Neural cell (in vitro differentiated cells): ENCODE data around the gene CLDN4. TPM values are rescaled to one million over a fixed set of nuclear protein-coding genes. Genes with fewer than 3 reads are reported as not detected.
"Not testable (repeated sequence)": the region's sequence is repeated elsewhere in the genome, so short reads cannot be mapped to it uniquely, and the experiment has no call there.

Source experiments
- H2AFZ ChIP-seq: fragments of 200-600, 300-800 bp; sonication (generic), shearing (Covaris generic); 2 replicates; pipeline ENCODE4 v1.6.0; 2014; ENCODE audit warnings: low read depth, mild to moderate bottlenecking, antibody characterized with exemption, low read length, moderate library complexity
- H3F3A ChIP-seq: fragments of 200-600 bp; shearing (Covaris generic); 2 replicates; pipeline ENCODE4 v1.6.1; 2016; ENCODE audit warnings: mild to moderate bottlenecking, moderate library complexity, mixed read lengths, antibody characterized with exemption, low read length; ENCODE audit not compliant: insufficient read depth, poor library complexity, severe bottlenecking
- H3K27ac ChIP-seq: fragments of 200-600, 300-800 bp; sonication (generic), shearing (Covaris generic); 2 replicates; pipeline ENCODE4 v1.5.1; 2014; ENCODE audit warnings: mild to moderate bottlenecking, low read length, moderate library complexity
- H3K27me3 ChIP-seq: fragments of 300-800, 200-600 bp; sonication (generic), shearing (Covaris generic); 2 replicates; pipeline ENCODE4 v1.6.0; 2014; ENCODE audit warnings: mild to moderate bottlenecking, low read depth, low read length, moderate library complexity; ENCODE audit not compliant: insufficient read depth
- H3K36me3 ChIP-seq: fragments of 300-800, 200-600 bp; sonication (generic), shearing (Covaris generic); 2 replicates; pipeline ENCODE4 v1.5.1; 2014; ENCODE audit warnings: mild to moderate bottlenecking, antibody characterized with exemption, low read length, moderate library complexity; ENCODE audit not compliant: insufficient read depth
- H3K4me2 ChIP-seq: fragments of 300-800, 200-600 bp; sonication (generic), shearing (Covaris generic); 2 replicates; pipeline ENCODE4 v1.6.0; 2014; ENCODE audit warnings: mild to moderate bottlenecking, low read length
- H3K4me3 ChIP-seq: fragments of 300-800, 200-600 bp; sonication (generic), shearing (Covaris generic); 2 replicates; pipeline ENCODE4 v1.5.1; 2014; ENCODE audit warnings: mild to moderate bottlenecking, low read length, moderate library complexity
- H3K79me2 ChIP-seq: fragments of 200-600 bp; shearing (Covaris generic); replicated peaks from 2 replicates; pipeline ENCODE4 v1.6.0; 2014; ENCODE audit warnings: mild to moderate bottlenecking, low read length, moderate library complexity; ENCODE audit not compliant: insufficient read depth
- H3K9ac ChIP-seq: fragments of 300-800, 200-600 bp; sonication (generic), shearing (Covaris generic); 2 replicates; pipeline ENCODE4 v1.6.1; 2016; ENCODE audit warnings: mild to moderate bottlenecking, low read length, mixed read lengths
- H3K9me2 ChIP-seq: fragments of 200-600 bp; shearing (Covaris generic); 2 replicates; pipeline ENCODE4 v1.6.1; 2016; ENCODE audit warnings: mild to moderate bottlenecking, low read length, mixed read lengths; ENCODE audit not compliant: insufficient read depth
- H3K9me3 ChIP-seq: fragments of 200-600, 300-800 bp; sonication (generic), shearing (Covaris generic); 2 replicates; pipeline ENCODE4 v1.6.1; 2016; ENCODE audit warnings: mild to moderate bottlenecking, mixed run types, low read length, moderate library complexity, mixed read lengths
- H4K20me1 ChIP-seq: fragments of 200-600 bp; shearing (Covaris generic); 2 replicates; pipeline ENCODE4 v1.6.1; 2016; ENCODE audit warnings: mild to moderate bottlenecking, mixed run types; ENCODE audit not compliant: insufficient read depth
- EP300 ChIP-seq: fragments of 450-650 bp; conservative IDR thresholded peaks from 2 replicates; pipeline ENCODE4 v1.6.1; 2014; ENCODE audit warnings: antibody characterized with exemption, mild to moderate bottlenecking, moderate library complexity; ENCODE audit not compliant: poor library complexity, severe bottlenecking
- EZH2 ChIP-seq: fragments of 200-600, 300-800 bp; shearing (Covaris generic), sonication (generic); IDR thresholded peaks from 2 replicates; pipeline ENCODE4 v1.6.1; 2014; ENCODE audit warnings: antibody characterized with exemption, low read length, borderline replicate concordance, mild to moderate bottlenecking; ENCODE audit not compliant: insufficient read depth, poor library complexity, severe bottlenecking
- MXI1 ChIP-seq: fragments of 450-650 bp; conservative IDR thresholded peaks from 2 replicates; pipeline ENCODE4 v1.6.1; 2014; ENCODE audit warnings: antibody characterized with exemption, mild to moderate bottlenecking; ENCODE audit not compliant: poor library complexity, severe bottlenecking
- POLR2AphosphoS5 ChIP-seq: IDR thresholded peaks from 2 replicates; pipeline ENCODE4 v1.6.1; 2012
- RAD21 ChIP-seq: fragments of 450-650 bp; conservative IDR thresholded peaks from 2 replicates; pipeline ENCODE4 v1.6.1; 2014; ENCODE audit warnings: antibody characterized with exemption, mild to moderate bottlenecking, moderate library complexity
- SMC3 ChIP-seq: fragments of 450-650 bp; conservative IDR thresholded peaks from 2 replicates; pipeline ENCODE4 v1.6.1; 2014; ENCODE audit warnings: antibody characterized with exemption, mild to moderate bottlenecking, moderate library complexity; ENCODE audit not compliant: poor library complexity
- TAF1 ChIP-seq: IDR thresholded peaks from 2 replicates; pipeline ENCODE4 v1.6.1; 2012; ENCODE audit warnings: low read depth
- polyA plus RNA-seq: library from polyadenylated mRNA; depleted of rRNA; stranded (reverse); fragments of >200 nt; gene quantifications from 2 replicates; pipeline ENCODE4 v1.2.3, GENCODE V29; 2014
- TF ChIP-seq, protein P1 (sequence below): fragments of 450-650 bp; IDR thresholded peaks from 2 replicates; pipeline ENCODE4 v1.5.1; 2014; ENCODE audit warnings: antibody characterized with exemption, mild to moderate bottlenecking, moderate library complexity; ENCODE audit not compliant: poor library complexity, severe bottlenecking
- TF ChIP-seq, protein P2 (sequence below): IDR thresholded peaks from 2 replicates; pipeline ENCODE4 v1.6.1; 2012; ENCODE audit warnings: borderline replicate concordance

The CLDN4 gene
- polyA plus RNA-seq, 1 donor from 2014 or later: 0.09 TPM

DNA sequence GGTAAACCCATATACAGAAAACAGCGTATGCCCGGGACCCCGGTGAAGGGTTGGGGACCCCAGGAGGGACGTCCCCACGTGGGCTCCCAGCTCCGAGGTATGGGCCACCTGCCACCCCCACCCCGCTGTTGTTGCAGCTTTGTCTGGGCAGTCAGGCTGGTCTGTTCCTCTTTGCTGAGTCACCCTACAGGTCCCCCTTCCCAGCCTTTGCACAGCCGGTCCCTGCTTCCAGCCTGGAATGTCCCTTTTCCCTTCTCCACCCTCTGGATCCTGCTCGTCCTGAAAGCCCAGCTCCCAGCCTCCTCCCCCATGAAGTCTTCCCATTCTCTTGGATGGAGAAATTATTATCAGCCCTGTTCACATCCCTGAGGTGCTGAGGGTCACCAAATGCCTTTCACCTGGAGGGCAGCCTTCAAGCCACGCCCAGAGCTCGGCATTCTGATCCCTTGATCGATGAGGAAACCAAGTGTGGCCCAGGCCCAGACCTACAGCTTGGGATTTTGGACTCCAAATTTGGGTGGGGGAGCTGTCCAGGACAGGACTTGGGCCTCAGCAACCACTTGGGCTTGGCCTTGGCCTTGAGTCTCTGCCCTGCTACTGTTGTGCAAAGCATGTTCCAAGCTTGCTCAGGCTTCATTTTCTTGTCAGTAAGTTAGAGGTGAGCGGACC lies 2.6 kb downstream of the CLDN4 start:
- Histone ChIP-seq H2AFZ (no peak overlapping the region), H3K4me2 (no peak overlapping the region), H3K36me3 (no peaks in the 10 kb centered on the region), H3K27me3 (no peaks in the 10 kb centered on the region), H4K20me1 (no peaks in the 10 kb centered on the region), H3K4me3 (no peak overlapping the region), H3K9ac (no peak overlapping the region), H3K79me2 (no peaks in the 10 kb centered on the region), H3F3A (no peaks in the 10 kb centered on the region), H3K9me2 (no peaks in the 10 kb centered on the region), H3K27ac (no peak overlapping the region), H3K9me3 (peaks cover 4% of the 10 kb centered on the region)
- no peak for TF ChIP-seq EP300
- TF ChIP-seq, protein P1, sequence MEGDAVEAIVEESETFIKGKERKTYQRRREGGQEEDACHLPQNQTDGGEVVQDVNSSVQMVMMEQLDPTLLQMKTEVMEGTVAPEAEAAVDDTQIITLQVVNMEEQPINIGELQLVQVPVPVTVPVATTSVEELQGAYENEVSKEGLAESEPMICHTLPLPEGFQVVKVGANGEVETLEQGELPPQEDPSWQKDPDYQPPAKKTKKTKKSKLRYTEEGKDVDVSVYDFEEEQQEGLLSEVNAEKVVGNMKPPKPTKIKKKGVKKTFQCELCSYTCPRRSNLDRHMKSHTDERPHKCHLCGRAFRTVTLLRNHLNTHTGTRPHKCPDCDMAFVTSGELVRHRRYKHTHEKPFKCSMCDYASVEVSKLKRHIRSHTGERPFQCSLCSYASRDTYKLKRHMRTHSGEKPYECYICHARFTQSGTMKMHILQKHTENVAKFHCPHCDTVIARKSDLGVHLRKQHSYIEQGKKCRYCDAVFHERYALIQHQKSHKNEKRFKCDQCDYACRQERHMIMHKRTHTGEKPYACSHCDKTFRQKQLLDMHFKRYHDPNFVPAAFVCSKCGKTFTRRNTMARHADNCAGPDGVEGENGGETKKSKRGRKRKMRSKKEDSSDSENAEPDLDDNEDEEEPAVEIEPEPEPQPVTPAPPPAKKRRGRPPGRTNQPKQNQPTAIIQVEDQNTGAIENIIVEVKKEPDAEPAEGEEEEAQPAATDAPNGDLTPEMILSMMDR: no peak

DNA sequence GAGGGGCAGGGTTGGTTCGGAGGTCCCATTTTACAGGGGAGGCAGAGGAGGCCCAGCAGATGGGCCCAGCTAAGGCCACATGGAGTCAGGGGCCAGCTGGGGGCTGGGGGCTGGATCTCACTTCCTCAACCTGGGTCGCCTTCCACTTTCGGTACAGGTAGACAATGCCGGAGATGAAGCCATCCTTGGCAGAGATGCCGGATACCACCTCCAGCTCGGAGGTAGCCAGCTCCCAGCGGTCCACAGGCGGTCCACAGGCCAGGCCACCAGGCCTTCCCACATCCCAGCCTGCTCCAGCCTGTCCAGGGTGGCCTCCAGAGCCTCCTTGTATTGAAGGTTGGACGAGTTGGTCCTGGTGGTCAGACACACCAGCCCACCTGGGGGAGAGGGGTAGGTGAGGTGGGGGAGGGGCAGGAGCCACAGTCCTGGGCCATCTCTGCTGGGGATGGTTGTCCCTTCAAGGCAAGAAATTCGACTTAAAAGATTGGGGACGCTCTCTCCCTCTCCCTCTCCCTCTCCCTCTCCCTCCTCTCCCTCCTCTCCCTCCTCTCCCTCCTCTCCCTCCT lies 3.9 kb downstream of the CLDN4 start:
- Histone ChIP-seq H3K79me2 (no peaks in the 10 kb centered on the region), H3K9ac (no peak overlapping the region), H3K4me3 (no peak overlapping the region), H3K9me3 (peaks cover 4% of the 10 kb centered on the region), H3K9me2 (no peaks in the 10 kb centered on the region), H4K20me1 (no peaks in the 10 kb centered on the region), H3K27me3 (no peaks in the 10 kb centered on the region), H3K4me2 (no peak overlapping the region), H3F3A (no peaks in the 10 kb centered on the region), H3K36me3 (no peaks in the 10 kb centered on the region), H3K27ac (no peak overlapping the region), H2AFZ (no peak overlapping the region)
- no peak for TF ChIP-seq EZH2
- TF ChIP-seq, protein P1: no peak
- no peak for TF ChIP-seq RAD21
- TF ChIP-seq, protein P2, sequence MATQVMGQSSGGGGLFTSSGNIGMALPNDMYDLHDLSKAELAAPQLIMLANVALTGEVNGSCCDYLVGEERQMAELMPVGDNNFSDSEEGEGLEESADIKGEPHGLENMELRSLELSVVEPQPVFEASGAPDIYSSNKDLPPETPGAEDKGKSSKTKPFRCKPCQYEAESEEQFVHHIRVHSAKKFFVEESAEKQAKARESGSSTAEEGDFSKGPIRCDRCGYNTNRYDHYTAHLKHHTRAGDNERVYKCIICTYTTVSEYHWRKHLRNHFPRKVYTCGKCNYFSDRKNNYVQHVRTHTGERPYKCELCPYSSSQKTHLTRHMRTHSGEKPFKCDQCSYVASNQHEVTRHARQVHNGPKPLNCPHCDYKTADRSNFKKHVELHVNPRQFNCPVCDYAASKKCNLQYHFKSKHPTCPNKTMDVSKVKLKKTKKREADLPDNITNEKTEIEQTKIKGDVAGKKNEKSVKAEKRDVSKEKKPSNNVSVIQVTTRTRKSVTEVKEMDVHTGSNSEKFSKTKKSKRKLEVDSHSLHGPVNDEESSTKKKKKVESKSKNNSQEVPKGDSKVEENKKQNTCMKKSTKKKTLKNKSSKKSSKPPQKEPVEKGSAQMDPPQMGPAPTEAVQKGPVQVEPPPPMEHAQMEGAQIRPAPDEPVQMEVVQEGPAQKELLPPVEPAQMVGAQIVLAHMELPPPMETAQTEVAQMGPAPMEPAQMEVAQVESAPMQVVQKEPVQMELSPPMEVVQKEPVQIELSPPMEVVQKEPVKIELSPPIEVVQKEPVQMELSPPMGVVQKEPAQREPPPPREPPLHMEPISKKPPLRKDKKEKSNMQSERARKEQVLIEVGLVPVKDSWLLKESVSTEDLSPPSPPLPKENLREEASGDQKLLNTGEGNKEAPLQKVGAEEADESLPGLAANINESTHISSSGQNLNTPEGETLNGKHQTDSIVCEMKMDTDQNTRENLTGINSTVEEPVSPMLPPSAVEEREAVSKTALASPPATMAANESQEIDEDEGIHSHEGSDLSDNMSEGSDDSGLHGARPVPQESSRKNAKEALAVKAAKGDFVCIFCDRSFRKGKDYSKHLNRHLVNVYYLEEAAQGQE: no peak
- TF ChIP-seq SMC3: no peak
- TF ChIP-seq TAF1: no peak
- no peak for TF ChIP-seq EP300
- TF ChIP-seq MXI1: no peak
- no peak for TF ChIP-seq POLR2AphosphoS5

DNA sequence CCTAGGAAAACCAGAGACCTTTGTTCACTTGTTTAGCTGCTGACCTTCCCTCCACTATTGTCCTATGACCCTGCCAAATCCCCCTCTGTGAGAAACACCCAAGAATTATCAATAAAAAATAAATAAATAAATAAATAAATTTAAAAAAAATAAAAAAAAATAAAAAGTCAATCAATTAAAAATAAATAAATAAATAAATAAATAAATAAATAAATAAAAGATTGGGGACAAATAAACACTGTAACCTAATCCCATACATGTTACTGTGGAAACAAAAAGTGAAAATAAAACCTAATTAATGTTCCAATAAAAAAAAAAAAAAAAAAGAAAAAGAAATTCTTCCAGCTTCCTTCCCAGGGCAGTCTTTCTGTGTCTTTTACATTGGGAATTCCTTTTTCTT lies 6.4 kb downstream of the CLDN4 start:
- not testable (repeated sequence) for H3K4me3 ChIP-seq, H3F3A ChIP-seq, H3K9me3 ChIP-seq, H3K27ac ChIP-seq, H4K20me1 ChIP-seq, H3K79me2 ChIP-seq, H3K9me2 ChIP-seq, H3K9ac ChIP-seq, H2AFZ ChIP-seq, H3K27me3 ChIP-seq, H3K4me2 ChIP-seq, H3K36me3 ChIP-seq
